GM12875 (cell line): ENCODE measurements around the gene ERGIC3.
"Not testable (repeated sequence)": the region's sequence is repeated elsewhere in the genome, so short reads cannot be mapped to it uniquely, and the experiment has no call there.

Experiments
- H3K4me3 ChIP-seq: one replicate; pipeline ENCODE4 v1.5.1; 2011; ENCODE audit warnings: low read depth, low read length, control low read depth
- TF ChIP-seq, protein P1 (sequence below): IDR thresholded peaks from 2 replicates; pipeline ENCODE4 v1.5.1; 2011; ENCODE audit warnings: low read depth, mild to moderate bottlenecking, control low read depth, inconsistent platforms, low read length, moderate library complexity, borderline replicate concordance; ENCODE audit not compliant: insufficient read depth

The ERGIC3 gene

DNA sequence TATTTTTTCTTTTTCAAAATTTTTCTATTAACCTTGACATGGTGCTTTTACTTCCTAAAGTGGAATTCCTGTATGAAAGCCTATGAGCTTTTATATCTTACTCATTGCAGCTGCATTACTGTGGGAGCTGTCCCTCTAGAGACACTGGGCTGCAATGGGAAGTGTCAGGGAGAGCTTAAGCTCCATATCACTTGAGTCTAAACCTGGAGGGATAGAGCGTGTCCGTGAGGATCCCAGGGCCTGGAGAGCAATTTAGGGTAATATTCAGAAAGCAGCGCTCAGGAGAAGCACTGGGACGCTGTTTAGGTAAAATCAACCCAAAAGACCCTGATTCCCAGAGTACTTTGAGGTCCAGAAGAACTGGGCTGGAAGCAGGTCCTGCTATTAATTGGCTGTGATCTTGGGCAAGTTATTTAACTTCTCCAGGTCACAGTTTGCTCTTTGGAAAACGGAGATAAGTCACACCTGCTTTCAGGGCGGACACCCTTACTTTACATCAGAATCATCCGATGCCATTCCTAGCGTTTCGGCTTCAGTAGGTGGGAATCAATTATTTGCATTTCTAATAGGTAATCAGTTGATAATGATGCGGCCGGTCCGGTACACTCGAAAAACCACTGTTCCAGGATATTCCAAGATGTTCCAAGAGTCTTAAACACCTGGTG is 628 bp upstream of the ERGIC3 start:
- H3K4me3 ChIP-seq = no peak overlapping the region
- TF ChIP-seq, protein P1, sequence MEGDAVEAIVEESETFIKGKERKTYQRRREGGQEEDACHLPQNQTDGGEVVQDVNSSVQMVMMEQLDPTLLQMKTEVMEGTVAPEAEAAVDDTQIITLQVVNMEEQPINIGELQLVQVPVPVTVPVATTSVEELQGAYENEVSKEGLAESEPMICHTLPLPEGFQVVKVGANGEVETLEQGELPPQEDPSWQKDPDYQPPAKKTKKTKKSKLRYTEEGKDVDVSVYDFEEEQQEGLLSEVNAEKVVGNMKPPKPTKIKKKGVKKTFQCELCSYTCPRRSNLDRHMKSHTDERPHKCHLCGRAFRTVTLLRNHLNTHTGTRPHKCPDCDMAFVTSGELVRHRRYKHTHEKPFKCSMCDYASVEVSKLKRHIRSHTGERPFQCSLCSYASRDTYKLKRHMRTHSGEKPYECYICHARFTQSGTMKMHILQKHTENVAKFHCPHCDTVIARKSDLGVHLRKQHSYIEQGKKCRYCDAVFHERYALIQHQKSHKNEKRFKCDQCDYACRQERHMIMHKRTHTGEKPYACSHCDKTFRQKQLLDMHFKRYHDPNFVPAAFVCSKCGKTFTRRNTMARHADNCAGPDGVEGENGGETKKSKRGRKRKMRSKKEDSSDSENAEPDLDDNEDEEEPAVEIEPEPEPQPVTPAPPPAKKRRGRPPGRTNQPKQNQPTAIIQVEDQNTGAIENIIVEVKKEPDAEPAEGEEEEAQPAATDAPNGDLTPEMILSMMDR = no peak

DNA sequence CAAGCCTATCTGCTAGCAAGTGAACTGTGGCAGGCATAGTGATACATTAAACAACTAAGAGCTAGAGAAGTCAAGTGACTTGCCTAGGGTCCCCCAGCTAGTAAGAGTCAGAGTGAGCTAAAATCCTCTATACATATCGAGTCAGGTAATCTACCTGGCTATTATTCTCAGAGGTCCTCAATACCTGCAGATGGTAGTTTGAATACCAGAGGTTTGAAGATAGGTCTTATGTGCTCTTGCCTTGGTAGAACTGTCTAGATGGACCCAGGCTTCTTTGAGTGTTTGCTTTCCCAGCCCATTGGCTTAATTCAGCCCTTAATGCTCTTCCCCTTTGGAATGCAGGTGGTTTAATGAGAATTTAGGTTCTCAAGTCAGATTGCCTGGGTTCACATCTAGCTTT is 1.1 kb downstream of the ERGIC3 start:
- TF ChIP-seq, protein P1 = no peak

DNA sequence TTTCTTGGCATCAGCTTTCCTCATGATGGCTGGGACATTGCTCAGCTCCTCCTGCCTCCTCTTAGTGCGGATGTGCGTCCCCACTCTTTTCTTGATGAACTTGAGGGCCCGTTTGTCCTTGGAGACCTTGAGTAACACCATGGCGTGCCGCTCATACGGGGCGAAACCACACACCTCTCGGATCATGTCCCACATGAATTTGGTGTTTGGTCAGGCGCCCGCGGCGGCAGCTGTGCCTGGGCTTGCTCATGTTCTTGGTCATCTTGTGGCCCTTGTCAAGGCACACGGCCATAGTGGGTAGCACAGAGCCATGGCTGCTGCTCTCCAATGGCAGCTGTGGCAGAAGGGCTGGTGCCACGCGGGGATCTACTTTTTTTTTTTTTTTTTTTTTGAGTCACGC is 2.6 kb downstream of the ERGIC3 start:
- TF ChIP-seq, protein P1 = no peak
- no peak overlapping the region for H3K4me3 ChIP-seq

More for the DNA sequence above, 1.1 kb downstream of the ERGIC3 start:
- no peak overlapping the region for H3K4me3 ChIP-seq

DNA sequence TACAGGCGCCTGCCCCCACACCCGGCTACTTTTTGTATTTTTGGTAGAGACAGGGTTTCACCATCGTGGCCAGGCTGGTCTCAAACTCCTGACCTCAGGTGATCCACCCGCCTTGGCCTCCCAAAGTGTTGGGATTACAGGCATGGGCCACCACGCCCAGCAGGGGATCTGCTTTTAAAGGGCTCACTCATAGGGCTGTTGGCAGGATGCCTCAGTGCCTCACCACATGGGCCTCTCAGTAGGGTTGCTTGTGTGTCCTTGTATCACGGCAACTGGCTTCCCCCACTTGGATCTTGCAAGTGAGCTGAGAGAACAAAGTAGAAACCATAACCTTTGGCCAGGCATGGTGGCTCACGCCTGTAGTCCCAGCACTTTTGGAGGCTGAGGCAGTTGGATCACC is 3.1 kb downstream of the ERGIC3 start:
- not testable (repeated sequence) for H3K4me3 ChIP-seq

DNA sequence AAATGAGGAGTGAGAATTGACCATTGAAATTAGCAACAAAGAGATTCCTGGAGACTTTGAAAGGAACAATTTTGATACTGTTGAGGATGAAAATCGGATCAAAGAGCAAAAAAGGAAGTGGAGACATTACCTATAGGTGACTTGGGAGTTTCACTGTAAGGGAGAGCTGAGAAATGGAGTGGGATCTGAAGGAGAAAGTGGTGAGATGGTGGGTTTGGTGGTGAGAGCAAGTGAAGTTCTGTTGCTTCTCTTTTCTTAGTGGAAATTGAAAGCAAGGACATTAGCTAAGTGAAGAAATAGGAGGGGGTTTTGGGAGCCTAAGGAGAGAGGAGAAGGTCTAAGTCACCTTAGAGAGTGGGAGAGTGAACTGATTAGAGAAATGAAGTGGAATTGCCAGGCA is 4.2 kb downstream of the ERGIC3 start:
- no peak overlapping the region for H3K4me3 ChIP-seq
- TF ChIP-seq, protein P1 = no peak

DNA sequence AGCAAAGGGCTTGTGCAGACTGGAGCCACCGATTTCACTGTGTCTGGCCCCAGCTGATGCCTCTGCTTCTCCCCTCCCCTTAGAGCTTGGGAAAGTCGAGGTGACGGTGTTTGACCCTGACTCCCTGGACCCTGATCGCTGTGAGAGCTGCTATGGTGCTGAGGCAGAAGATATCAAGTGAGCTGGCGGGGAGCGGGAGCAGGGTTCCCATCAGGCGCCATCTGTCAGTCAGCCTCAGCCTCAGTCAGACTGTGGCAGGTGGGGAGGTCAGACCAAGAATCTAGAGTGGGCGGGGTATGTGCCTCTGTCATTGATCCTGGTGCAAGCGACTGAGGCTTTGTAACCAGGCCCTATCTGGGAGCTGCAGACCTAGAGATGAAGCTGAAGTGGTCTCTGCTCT is 5.5 kb downstream of the ERGIC3 start:
- no peak overlapping the region for H3K4me3 ChIP-seq
- TF ChIP-seq, protein P1 = no peak

DNA sequence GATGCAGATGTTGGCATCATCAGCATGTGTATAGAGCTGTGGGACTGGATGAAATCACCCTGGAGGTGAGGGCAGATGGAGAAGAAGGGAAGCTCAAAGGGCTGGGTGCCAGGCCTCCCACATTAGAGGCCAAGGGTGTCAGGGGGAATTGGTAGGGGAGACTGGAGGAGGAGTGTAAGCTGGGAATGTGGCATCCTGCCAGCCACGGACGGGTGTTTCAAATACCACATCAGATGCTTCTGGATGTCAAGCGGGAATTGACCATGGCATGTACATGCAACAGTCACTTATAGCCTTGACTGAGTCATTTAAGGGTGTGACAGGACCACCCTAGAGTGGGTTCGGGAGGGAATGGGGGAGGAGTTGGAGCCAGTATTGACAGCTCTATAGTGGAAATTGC is 9.6 kb downstream of the ERGIC3 start:
- H3K4me3 ChIP-seq = no peak overlapping the region
- TF ChIP-seq, protein P1 = no peak
